GM21825 (cell line): Measurements from ENCODE around the gene NDUFAF2.
"Not testable (repeated sequence)": the region's sequence is repeated elsewhere in the genome, so short reads cannot be mapped to it uniquely, and the experiment has no call there.

Experiments used
- ATAC-seq: cut with Tn5 transposase; IDR thresholded peaks from one replicate; pipeline ENCODE4 v1.9.1; 2021; ENCODE audit warnings: mild to moderate bottlenecking, moderate library complexity; ENCODE audit not compliant: unreplicated experiment

Gene NDUFAF2

DNA sequence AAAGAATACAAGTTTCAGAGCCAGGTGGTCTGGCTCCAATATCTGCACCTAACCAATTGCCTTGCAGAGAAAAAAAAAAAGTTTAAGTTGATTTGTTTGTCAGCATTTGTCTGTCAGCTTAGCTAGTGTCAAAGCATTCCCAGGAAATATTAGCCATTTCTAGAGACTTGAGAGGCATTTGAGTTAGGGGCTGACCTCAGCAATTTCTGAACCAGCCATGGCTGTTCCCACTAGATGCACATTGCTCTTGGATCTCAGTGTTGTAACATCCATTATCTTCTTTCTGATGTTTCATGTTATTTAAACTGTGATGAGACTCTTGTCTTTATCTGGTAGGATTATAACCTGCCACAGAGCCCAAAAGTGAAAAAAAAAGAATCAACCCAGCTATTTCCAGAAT is 102.3 kb downstream of the NDUFAF2 start:
- ATAC-seq = no peak

DNA sequence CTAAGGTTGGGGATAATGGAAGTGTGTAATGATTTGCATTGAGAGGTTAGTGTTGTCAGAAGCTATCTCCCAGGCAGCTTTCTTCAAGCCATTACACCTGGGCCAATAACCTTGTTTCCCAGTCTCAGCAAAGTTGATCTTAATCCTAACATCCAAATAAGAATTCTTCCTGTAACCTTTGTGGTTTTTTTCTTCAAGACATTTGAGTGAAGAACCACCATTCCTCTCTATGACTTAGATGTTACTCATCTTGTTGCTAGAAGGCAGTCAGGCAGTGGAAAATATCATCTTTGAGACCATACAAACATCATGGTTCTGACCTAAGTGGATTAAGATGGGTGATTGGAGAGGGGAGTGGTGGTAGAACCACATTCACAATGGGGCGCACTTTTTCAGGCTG is 103.5 kb downstream of the NDUFAF2 start:
- ATAC-seq = no peak

DNA sequence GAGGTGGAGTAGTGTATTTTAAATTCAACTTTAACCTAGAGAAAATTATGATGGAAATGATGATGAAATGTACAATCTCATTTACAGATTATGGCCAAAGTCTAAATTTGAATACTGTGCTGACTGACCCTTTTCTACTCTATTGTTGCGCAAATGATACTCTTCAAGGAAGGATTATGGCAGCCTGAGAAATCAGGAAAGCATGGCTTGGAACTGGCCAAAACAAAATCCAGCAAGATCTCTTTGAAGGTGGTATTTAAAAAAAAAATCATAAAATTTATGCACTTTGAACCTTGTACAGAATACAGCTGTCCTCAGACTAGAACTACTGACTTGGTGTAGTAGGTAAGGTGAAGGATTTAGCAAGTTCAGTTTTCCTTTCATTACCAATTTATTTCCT is 105.3 kb downstream of the NDUFAF2 start:
- ATAC-seq = no peak

DNA sequence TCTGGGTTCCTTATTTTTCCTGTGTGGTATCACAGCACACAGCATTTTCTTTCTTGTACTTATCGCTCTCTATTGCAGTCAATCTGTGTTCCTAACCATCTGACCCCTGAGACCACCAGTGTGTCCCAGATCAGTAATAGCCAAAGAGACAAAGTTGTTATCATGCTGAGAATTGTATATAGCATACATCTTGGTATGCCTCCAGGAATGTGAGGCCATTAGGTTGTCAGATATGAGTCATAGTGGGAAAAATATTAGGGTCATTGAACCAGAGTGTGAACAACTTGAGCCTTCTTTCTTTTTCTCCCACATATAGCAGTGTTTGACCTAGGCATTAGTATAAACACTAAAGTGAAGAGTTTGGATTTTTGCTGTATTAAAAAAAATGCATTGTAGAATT is 106.3 kb downstream of the NDUFAF2 start:
- no peak for ATAC-seq

DNA sequence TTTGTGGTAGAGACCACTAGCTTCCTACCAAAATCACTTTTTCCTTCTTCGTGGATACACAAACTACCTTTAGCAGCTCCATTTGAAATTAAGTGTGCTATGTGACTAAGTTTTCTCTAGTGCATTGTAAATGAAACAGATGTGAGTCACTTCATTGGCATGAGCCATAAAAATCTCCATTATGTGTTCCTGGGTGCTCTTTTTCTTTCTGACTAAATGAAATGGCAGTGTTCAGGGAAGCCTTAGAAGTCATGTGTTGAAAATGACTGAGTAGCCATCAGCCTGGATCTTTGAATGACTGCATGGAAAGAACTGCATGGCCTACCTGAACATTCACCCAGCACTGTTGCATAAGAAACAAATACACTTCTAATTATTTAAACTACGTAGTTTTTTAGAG is 107.9 kb downstream of the NDUFAF2 start:
- no peak for ATAC-seq

DNA sequence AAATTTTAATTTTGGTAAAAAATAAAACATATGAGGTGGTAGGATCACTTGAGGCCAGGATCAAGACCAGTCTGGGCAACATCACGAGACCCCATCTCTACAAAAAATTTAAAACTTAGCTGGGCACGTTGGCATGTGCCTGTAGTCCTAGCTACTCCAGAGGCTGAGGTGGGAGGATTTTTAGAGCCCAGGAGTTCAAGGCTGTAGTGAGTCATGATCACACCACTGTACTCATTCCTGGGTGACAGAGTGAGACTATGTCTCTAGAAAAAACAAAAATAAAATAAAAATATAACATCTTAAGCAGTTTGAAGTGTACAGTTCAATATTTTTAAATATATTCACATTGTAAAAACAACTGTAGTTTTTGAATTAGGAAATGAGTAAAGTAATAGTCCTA is 108.9 kb downstream of the NDUFAF2 start:
- ATAC-seq = no peak

DNA sequence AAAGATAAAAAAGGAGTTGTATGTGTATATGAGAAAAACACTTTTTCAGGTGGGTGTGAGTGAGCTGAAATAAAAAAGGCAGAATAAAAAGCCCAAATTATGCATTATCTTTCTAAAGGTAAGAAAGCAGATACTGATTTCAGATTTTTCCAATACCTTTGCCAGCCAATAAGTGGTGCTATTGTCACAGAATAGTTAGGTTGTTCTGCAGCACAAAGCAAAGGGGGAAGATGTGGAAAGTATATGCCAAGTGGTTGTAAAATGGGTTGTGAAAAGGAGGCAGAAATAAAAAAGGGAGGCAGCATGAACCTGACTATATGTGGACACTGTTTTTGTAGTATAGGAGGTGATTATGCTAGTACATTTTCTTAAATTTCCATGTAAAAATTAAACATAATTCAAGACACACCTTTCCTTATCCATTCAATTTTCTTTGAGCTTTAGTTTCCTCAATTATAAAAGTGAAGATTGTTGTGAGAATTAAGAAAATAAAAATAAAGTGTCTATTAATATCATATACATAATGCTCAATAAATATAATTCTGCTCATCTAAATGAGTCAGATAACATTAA is 110.5 kb downstream of the NDUFAF2 start:
- ATAC-seq = no peak

DNA sequence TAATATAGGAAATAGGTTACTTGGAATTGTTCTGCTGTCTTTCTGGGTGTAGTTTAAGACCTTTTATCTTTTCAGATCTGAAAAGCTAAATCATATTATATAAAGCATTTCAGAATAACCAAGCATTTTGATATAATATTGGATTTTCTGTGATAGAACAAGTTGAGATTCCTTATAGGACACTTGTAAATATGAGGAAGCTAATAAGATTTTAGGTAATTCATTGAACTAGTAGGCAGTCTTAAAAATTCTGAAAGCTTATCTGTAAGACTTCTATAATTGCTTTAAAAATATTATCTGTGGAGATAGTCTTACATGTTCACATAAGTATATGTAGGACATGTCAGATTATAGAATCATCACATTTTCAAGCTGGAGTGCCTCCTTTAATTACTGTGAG is 114.5 kb downstream of the NDUFAF2 start:
- ATAC-seq = no peak

DNA sequence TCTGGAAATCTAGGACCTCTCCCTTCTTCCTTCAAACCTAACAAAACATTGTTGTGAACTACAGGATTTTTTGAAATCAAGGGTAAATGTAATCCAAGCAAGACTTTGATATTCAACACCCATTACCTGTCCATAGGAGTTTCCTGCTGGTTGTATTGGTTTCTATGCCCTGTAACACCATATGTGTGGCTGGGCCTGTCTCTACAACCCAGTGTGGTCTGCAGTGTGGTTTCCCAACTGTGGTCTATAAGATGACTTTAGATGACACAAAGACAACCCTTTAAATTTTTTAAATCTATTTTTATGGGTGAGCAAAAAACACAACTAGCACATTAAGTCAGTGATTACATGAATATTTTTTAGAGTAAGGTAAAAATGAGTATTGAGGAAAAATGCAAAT is 124.1 kb downstream of the NDUFAF2 start:
- ATAC-seq = no peak

DNA sequence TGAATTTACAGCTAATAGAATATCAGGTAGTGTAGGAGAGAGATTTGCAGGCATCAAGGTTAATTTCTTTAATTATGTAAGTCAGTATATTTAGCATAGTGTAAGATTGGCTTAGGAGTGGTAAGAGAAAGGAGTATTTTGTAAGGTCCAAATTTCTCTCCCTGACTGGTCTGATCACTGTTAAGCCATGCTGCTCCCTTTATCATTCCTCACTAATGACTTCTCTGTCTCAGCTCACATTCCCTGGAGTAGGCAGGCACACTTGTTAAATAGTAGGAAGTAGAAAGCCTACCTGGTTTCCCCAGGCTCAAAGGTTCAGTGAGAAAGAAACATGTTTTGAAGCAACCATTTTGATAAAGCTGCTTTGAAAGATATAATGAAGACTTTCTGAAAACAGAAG is 126.5 kb downstream of the NDUFAF2 start:
- ATAC-seq = no peak

DNA sequence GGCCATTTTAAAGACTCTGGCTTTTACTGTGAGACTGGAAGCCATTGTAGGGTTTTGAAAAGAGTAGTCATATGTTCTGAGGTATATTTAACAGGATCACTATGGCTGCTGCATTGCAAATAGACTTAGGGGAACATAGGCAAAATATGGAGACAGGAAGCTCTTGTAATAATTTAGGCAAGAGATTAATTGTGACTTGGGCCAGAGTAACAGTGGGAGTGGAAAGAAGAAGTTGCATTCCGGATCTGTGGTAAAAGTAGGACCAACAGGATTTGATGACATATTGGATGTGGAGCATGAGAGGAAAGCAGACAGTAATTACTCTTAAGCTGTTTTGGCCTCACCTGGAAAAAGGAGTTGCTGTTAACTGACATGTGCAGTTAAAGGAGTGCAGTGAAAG is 131.6 kb downstream of the NDUFAF2 start:
- ATAC-seq = no peak

DNA sequence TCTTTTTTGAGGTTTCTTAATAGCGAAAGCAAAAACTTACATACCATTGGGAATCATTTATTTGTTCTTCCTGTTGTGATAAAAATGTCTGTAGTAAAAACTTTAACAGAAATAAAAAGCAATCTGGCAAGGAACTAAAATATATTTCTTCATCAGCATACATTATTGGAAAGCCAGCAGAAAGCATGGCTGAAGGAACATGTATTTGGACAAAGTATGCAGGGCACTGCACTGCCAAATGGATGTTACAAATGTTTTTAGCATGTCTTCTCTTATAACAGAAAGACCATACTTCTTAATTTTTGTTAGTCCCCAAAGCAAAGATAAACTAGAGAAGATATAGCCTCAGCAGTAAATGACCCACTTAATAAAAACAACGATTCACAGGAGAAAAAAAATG is 136.7 kb downstream of the NDUFAF2 start:
- ATAC-seq = no peak

DNA sequence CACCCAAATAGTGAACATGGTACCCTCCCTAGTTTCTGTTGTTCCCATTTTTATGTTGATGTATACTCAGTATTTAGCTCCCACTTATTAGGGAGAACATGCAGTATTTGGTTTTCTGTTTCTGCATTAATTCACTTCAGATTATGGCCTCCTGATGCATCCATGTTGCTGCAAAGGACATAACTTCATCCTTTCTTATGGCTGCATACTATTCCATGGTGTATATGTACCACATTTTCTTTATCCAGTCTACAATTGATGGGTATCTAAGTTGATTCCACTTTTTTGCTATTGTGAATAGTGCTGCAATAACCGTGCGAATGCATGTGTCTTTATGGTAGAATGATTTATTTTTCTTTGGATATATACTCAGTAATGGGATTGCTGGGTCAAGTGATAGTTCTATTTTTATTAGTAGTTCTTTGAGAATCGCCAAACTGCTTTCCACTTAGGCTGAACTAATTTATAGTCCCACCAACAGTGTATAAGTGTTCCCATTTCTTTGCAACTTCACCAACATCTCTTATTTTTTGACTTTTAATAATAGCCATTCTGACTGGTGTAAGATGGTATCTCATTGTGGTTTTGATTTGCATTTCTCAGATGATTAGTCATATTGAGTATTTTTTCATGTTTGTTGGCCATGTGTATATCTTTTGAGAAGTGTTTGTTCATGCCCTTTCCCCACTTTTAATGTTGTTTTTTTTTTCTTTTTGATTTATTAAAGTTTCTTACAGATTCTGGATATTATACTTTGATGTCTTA is 137.7 kb downstream of the NDUFAF2 start:
- ATAC-seq = no peak

DNA sequence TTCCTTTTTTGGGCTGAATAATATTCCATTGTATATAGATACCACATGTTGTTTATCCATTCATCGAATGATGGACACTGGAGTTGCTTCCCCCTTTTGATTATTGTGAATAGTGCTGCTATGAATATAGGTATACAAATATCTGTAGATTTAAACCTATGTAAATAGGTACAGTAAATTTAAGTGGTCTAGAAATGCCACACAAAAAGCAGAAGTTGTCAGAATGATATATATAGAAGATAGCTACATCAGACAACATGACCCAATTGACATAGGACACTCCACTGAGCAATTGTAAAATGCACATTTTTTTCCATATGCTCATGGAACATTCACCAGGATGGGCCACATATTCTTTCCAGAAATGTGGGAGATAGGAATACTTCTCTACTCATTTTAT is 139.7 kb downstream of the NDUFAF2 start:
- no peak for ATAC-seq

DNA sequence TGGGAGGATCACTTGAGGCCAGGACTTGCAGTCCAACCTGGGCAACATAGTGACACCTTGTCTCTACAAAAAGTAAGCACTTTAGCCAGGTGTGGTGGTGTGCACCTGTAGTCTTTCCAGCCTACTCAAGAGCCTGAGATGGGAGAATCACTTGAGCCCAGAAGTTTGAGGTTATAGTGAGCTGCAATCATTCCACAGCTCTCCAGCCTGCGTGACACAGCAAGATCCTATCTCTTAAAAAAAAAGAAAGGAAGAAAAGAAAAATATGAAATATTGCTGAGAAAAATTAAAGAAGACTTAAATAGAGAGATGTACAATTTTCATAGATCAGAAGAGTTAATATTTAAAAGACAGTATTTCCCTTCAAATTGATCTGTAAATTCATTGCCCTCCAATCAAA is 140.9 kb downstream of the NDUFAF2 start:
- ATAC-seq = no peak

DNA sequence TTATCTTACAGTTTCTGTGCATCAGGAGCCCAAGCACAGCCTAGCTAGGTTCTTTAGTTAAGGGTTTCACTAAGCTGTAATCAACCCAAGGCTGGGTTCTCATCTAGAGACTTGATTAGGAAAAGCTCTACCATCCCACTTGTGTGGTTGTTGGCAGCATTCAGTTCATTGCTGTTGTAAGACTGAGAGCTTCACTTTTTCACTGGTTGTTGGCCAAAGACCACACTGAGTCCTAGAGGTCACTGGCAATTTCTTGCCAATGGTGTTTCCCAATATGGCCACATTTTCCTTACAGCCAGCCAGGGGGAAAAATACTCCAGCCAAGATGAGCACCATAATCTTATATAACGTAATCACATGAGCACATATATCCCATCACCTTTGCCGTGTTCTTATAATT is 142.9 kb downstream of the NDUFAF2 start:
- ATAC-seq = no peak

DNA sequence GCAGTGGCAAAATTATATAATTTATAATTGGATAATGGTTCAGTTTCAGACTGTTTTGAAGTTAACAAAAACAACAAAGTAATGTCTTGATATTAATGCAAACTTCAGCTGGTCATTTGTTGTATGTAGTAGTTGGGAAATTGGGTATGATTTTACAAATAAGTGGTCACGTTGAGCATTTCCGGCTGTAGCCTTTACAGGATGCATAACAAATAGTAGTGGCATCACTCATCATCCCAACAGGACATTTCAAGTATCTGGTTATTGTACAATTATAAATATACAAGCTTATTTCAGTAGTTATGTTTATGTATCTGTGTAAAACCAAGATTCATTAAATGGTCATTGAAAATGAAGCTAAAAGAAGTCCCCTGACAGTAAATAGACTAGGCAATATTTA is 144.3 kb downstream of the NDUFAF2 start:
- no peak for ATAC-seq

DNA sequence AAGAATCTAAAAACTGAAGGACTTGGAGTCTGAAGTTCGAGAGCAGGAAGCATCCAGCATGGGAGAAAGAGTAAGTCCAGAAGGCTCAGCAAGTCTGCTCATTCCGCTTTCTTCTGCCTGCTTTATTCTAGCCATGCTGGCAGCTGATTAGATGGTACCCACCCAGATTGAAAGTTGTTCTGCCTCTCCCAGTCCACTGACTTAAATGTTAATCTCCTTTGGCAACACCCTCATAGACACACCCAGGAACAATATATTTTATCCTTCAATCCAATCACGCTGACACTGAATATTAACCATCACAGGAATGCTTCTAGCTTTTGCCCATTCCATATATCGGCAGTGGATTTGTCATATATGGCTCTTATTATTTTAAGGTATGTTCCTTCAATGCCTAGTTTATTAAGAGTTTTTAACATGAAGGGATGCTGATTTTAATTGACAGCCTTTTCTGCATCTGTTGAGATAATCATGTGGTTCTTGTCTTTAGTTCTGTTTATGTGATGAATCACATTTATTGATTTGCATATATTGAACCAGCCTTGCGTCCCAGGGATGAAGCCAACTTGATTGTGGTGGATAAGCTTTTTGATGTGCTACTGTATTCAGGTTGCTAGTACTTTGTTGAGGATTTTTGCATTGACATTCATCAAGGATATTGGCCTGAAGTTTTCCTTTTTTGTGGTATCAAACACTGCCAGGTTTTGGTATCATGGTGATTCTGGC is 148.2 kb downstream of the NDUFAF2 start:
- not testable (repeated sequence) for ATAC-seq

DNA sequence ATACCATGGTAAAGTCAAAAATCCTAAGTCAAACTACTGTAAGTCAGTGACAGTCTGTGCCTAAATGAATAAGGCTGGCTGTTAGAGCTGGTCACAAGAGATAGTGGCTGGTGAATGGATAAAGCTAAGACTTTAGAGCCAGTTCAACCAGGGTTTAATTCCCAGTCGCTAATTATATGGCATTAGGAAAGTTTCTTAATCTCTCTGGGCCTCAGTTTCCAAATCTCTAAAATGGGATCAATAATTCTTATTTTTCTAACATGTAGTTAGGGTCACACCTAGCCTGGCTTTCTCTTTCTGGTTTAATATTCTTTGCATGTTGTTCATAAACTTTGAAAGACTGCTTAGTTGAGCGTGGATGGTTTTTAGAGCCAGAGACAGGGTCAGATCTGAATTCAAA is 152.5 kb downstream of the NDUFAF2 start:
- ATAC-seq = no peak

DNA sequence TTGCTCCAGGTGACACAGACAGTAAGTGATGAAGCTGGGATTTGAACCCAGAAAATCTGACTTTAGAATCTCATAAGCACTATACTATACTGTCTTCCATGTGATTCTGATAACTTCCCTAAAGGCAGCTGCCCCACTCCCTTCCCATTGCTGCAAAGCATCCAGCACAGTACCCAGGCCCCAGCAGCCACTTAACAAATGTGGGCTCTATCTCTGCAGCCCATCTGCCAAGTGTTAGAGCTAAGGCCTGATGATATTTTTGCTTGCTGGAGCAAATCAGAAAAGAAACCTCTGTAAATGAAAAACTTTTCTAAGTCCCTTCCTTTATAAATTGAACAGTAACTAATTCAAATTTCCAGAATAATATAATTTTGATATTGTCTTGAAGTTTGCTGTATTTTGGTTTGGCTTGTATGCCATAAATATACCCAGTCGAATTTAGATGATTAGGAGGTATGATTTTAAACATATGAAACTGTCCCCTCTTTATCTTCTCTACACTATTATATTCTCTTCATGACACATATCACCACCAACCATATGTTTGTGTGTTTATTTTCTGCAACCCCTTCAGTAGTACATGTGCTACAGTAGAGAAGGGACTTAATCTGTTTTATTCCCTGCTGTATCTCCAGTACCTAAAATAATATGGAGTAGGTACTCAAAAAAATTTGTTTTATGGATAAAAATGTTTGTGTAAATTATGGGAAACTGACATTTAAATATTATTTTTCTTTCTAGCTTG is 153.4 kb downstream of the NDUFAF2 start:
- no peak for ATAC-seq

DNA sequence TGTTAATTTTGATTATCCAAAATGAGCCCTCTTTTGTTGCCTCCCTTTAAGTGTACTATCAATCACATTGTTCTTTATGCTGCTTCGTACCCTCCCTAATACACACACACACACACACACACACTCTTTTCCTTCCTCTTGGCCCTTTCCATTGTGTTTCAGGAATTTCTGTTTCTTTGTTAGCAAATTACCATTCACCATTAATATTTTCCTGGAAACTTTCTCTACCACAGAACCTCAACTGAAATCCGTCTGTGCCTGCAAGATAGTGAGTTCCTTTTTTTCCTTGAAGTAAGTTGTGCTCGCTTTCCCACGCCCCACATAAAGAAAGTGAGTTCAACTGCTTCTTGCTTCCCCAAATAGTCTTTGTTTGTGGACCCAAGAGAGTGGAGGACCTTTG is 155.4 kb downstream of the NDUFAF2 start:
- no peak for ATAC-seq

DNA sequence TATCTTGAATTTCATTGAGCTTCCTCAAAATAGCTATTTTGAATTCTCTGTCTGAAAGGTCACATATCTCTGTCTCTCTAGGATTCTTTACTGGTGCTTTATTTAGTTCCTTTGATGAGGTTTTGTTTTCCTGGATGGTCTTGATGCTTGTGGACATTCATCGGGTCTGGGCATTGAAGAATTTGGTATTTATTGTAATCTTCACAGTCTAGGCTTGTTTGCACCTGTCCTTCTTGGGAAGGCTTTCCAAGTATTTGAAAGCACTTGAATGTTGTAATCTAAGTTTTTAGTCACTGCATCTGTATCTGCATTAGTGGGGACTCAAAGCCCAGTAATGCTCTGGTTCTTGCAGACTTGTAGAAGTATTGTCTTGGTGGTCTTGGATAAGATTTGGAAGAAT is 169.4 kb downstream of the NDUFAF2 start:
- no peak for ATAC-seq
